HEK293T (cell line): ENCODE results near the gene RB1.

ENCODE experiments used
- ARNT ChIP-seq: fragments of 450-650 bp; IDR thresholded peaks from 2 replicates; pipeline ENCODE4 v1.6.1; 2017; ENCODE audit warnings: mild to moderate bottlenecking
- BHLHE40 ChIP-seq: fragments of 450-650 bp; IDR thresholded peaks from 2 replicates; pipeline ENCODE4 v1.6.1; 2016; ENCODE audit warnings: mild to moderate bottlenecking, moderate library complexity, borderline replicate concordance
- CTBP1 ChIP-seq: fragments of 450-650 bp; IDR thresholded peaks from 2 replicates; pipeline ENCODE4 v1.6.1; 2016; ENCODE audit warnings: borderline replicate concordance
- ELF4 ChIP-seq: fragments of 450-650 bp; IDR thresholded peaks from 2 replicates; pipeline ENCODE4 v1.6.1; 2017; ENCODE audit warnings: antibody characterized with exemption
- FOXA1 ChIP-seq: fragments of 450-650 bp; IDR thresholded peaks from 2 replicates; pipeline ENCODE4 v1.6.1; 2016; ENCODE audit warnings: mild to moderate bottlenecking
- FOXM1 ChIP-seq: fragments of 450-650 bp; IDR thresholded peaks from 2 replicates; pipeline ENCODE4 v1.6.1; 2017; ENCODE audit warnings: mild to moderate bottlenecking, borderline replicate concordance
- HDGF ChIP-seq: fragments of 450-650 bp; IDR thresholded peaks from 2 replicates; pipeline ENCODE4 v1.6.1; 2017; ENCODE audit warnings: antibody characterized with exemption, borderline replicate concordance
- LEF1 ChIP-seq: fragments of 450-650 bp; IDR thresholded peaks from 2 replicates; pipeline ENCODE4 v1.6.1; 2017; ENCODE audit warnings: mild to moderate bottlenecking, borderline replicate concordance
- NFRKB ChIP-seq: fragments of 450-650 bp; IDR thresholded peaks from 2 replicates; pipeline ENCODE4 v1.6.1; 2016; ENCODE audit warnings: mild to moderate bottlenecking, moderate library complexity
- SP1 ChIP-seq: fragments of 450-650 bp; IDR thresholded peaks from 2 replicates; pipeline ENCODE4 v1.6.1; 2017
- SUZ12 ChIP-seq: fragments of 450-650 bp; IDR thresholded peaks from 2 replicates; pipeline ENCODE4 v1.6.1; 2016; ENCODE audit warnings: mild to moderate bottlenecking
- TARDBP ChIP-seq: fragments of 450-650 bp; IDR thresholded peaks from 2 replicates; pipeline ENCODE4 v1.6.1; 2016
- ZNF384 ChIP-seq: fragments of 450-650 bp; IDR thresholded peaks from 2 replicates; pipeline ENCODE4 v1.6.1; 2016
- TF ChIP-seq, protein P1 (sequence below): fragments of 450-650 bp; IDR thresholded peaks from 2 replicates; pipeline ENCODE4 v1.6.1; 2016

GRCh38 chr13:48353590-48353989, 50.0 kb downstream of the RB1 start:
- no peak for TF ChIP-seq FOXM1
- TF ChIP-seq ELF4: no peak
- TF ChIP-seq CTBP1: no peak
- no peak for TF ChIP-seq SUZ12
- no peak for TF ChIP-seq SP1
- no peak for TF ChIP-seq BHLHE40
- TF ChIP-seq FOXA1: no peak
- TF ChIP-seq TARDBP: no peak
- TF ChIP-seq, protein P1, sequence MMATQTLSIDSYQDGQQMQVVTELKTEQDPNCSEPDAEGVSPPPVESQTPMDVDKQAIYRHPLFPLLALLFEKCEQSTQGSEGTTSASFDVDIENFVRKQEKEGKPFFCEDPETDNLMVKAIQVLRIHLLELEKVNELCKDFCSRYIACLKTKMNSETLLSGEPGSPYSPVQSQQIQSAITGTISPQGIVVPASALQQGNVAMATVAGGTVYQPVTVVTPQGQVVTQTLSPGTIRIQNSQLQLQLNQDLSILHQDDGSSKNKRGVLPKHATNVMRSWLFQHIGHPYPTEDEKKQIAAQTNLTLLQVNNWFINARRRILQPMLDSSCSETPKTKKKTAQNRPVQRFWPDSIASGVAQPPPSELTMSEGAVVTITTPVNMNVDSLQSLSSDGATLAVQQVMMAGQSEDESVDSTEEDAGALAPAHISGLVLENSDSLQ: no peak
- no peak for TF ChIP-seq HDGF
- TF ChIP-seq ZNF384: no peak
- no peak for TF ChIP-seq NFRKB
- no peak for TF ChIP-seq ARNT
- TF ChIP-seq LEF1: no peak
